SJSA1 (cell line): ENCODE measurements around the gene RBKS. TPM values are rescaled to one million over a fixed set of nuclear protein-coding genes. Genes with fewer than 3 reads are reported as not detected.
A peak's percentile ranks its signal among the peaks of the same experiment; 100 is the strongest.

Source experiments
- DNase-seq, 2 experiments: peaks; one replicate each; pipeline ENCODE4 v3.0.0-alpha.2; 2015 to 2020; ENCODE audit warnings: low spot score in 2 of 2, low read depth in 1 of 2
- H3K27ac ChIP-seq: fragments of 250-450 bp; sonication (Bioruptor Pico); 2 replicates; pipeline ENCODE4 v1.5.1; 2020; ENCODE audit warnings: mild to moderate bottlenecking, moderate library complexity
- H3K27me3 ChIP-seq: fragments of 250-450 bp; sonication (Bioruptor Pico); replicated peaks from 2 replicates; pipeline ENCODE4 v1.5.1; 2020; ENCODE audit warnings: mild to moderate bottlenecking, moderate library complexity
- H3K36me3 ChIP-seq: fragments of 250-450 bp; sonication (Bioruptor Pico); 2 replicates; pipeline ENCODE4 v1.5.1; 2020; ENCODE audit warnings: mild to moderate bottlenecking
- H3K4me1 ChIP-seq: fragments of 250-450 bp; sonication (Bioruptor Pico); replicated peaks from 2 replicates; pipeline ENCODE4 v1.6.1; 2021; ENCODE audit warnings: mild to moderate bottlenecking
- H3K4me3 ChIP-seq: fragments of 250-450 bp; sonication (Bioruptor Pico); 2 replicates; pipeline ENCODE4 v1.5.1; 2020; ENCODE audit warnings: mild to moderate bottlenecking
- H3K9me3 ChIP-seq: fragments of 250-450 bp; sonication (Bioruptor Pico); replicated peaks from 2 replicates; pipeline ENCODE4 v1.5.1; 2020; ENCODE audit warnings: mild to moderate bottlenecking
- total RNA-seq: library from RNA; depleted of rRNA; stranded (reverse); fragments of >200 nt; shearing (Covaris generic); gene quantifications from 2 replicates; pipeline ENCODE4 v1.2.3, GENCODE V29; 2014

The RBKS gene
- total RNA-seq, 1 experiment from 2014 or later = 1.3 TPM

- H3K4me1 ChIP-seq = peaks cover 27% of the 10 kb centered on the region
- no peaks in the 10 kb centered on the region for H3K27me3 ChIP-seq
- no peak overlapping the region for H3K27ac ChIP-seq
- no peaks in the 10 kb centered on the region for H3K36me3 ChIP-seq
- no peak overlapping the region for H3K4me3 ChIP-seq
- DNase-seq = no peak
- no peaks in the 10 kb centered on the region; the same call in 1 of the 2 replicates for H3K9me3 ChIP-seq
Measured at GRCh38 chr2:27828305-27828704, 61.9 kb downstream of the RBKS start.

GRCh38 chr2:27824401-27824800 is 65.8 kb downstream of the RBKS start:
- H3K27me3 ChIP-seq = no peaks in the 10 kb centered on the region
- no peak overlapping the region for H3K27ac ChIP-seq
- DNase-seq = no peak
- no peaks in the 10 kb centered on the region for H3K36me3 ChIP-seq
- no peak overlapping the region for H3K4me3 ChIP-seq
- H3K4me1 ChIP-seq = no peaks in the 10 kb centered on the region
- no peaks in the 10 kb centered on the region; the same call in 1 of the 2 replicates for H3K9me3 ChIP-seq

GRCh38 chr2:27823569-27823968 is 66.6 kb downstream of the RBKS start:
- Histone ChIP-seq H3K9me3 (no peaks in the 10 kb centered on the region; the same call in 1 of the 2 replicates), H3K27ac (no peak overlapping the region)

GRCh38 chr2:27823135-27823534 is 67.1 kb downstream of the RBKS start:
- Histone ChIP-seq H3K4me1 (no peaks in the 10 kb centered on the region), H3K4me3 (no peak overlapping the region), H3K36me3 (no peaks in the 10 kb centered on the region), H3K27ac (no peak overlapping the region), H3K27me3 (no peaks in the 10 kb centered on the region), H3K9me3 (no peaks in the 10 kb centered on the region; the same call in 1 of the 2 replicates)
- no peak for DNase-seq

More at GRCh38 chr2:27823569-27823968, 66.6 kb downstream of the RBKS start:
- H3K4me1 ChIP-seq = no peaks in the 10 kb centered on the region
- no peak overlapping the region for H3K4me3 ChIP-seq
- DNase-seq = no peak
- no peaks in the 10 kb centered on the region for H3K36me3 ChIP-seq
- H3K27me3 ChIP-seq = no peaks in the 10 kb centered on the region

- Histone ChIP-seq H3K4me3 (no peak overlapping the region), H3K36me3 (no peaks in the 10 kb centered on the region), H3K4me1 (no peaks in the 10 kb centered on the region), H3K27ac (no peak overlapping the region), H3K27me3 (no peaks in the 10 kb centered on the region), H3K9me3 (no peaks in the 10 kb centered on the region; the same call in 1 of the 2 replicates)
- no peak for DNase-seq
Measured at GRCh38 chr2:27822049-27822448, 68.1 kb downstream of the RBKS start.

- no peak for DNase-seq
- Histone ChIP-seq H3K27me3 (no peaks in the 10 kb centered on the region), H3K9me3 (no peaks in the 10 kb centered on the region), H3K36me3 (no peaks in the 10 kb centered on the region), H3K4me1 (peaks cover under 1% of the 10 kb centered on the region; the same call in 1 of the 2 replicates), H3K4me3 (no peak overlapping the region), H3K27ac (no peak overlapping the region)
Measured at GRCh38 chr2:27815860-27816438, 74.2 kb downstream of the RBKS start.

GRCh38 chr2:27814758-27815157 is 75.4 kb downstream of the RBKS start:
- no peak for DNase-seq
- no peaks in the 10 kb centered on the region for H3K36me3 ChIP-seq
- H3K27me3 ChIP-seq = no peaks in the 10 kb centered on the region
- no peaks in the 10 kb centered on the region for H3K9me3 ChIP-seq
- no peak overlapping the region for H3K27ac ChIP-seq
- peaks cover 12% of the 10 kb centered on the region for H3K4me1 ChIP-seq
- H3K4me3 ChIP-seq = no peak overlapping the region

- H3K4me3 ChIP-seq = no peak overlapping the region
- DNase-seq = no peak
- H3K27ac ChIP-seq = no peak overlapping the region
- H3K27me3 ChIP-seq = no peaks in the 10 kb centered on the region
- peaks cover 27% of the 10 kb centered on the region for H3K4me1 ChIP-seq
- no peaks in the 10 kb centered on the region for H3K36me3 ChIP-seq
- H3K9me3 ChIP-seq = no peaks in the 10 kb centered on the region
Measured at GRCh38 chr2:27811768-27812167, 78.4 kb downstream of the RBKS start.

GRCh38 chr2:27810455-27810854 is 79.7 kb downstream of the RBKS start:
- peak overlapping the region; percentile 36; the same call in 1 of the 2 replicates for H3K27ac ChIP-seq
- DNase-seq = no peak

GRCh38 chr2:27809761-27810241 is 80.4 kb downstream of the RBKS start:
- H3K9me3 ChIP-seq = no peaks in the 10 kb centered on the region
- H3K27me3 ChIP-seq = no peaks in the 10 kb centered on the region
- peak overlapping the region; percentile 36; the same call in 1 of the 2 replicates for H3K27ac ChIP-seq
- H3K4me3 ChIP-seq = no peak overlapping the region
- H3K36me3 ChIP-seq = no peaks in the 10 kb centered on the region
- peak in 1 of 2 experiments; percentile 68 for DNase-seq
- H3K4me1 ChIP-seq = peaks cover 27% of the 10 kb centered on the region

More at GRCh38 chr2:27810455-27810854, 79.7 kb downstream of the RBKS start:
- peaks cover 27% of the 10 kb centered on the region for H3K4me1 ChIP-seq
- no peak overlapping the region for H3K4me3 ChIP-seq
- no peaks in the 10 kb centered on the region for H3K27me3 ChIP-seq
- H3K36me3 ChIP-seq = no peaks in the 10 kb centered on the region
- H3K9me3 ChIP-seq = no peaks in the 10 kb centered on the region

- H3K36me3 ChIP-seq = no peaks in the 10 kb centered on the region
- no peaks in the 10 kb centered on the region for H3K27me3 ChIP-seq
- DNase-seq = no peak
- no peaks in the 10 kb centered on the region for H3K9me3 ChIP-seq
- peak overlapping the region; percentile 36 for H3K27ac ChIP-seq
- no peak overlapping the region for H3K4me3 ChIP-seq
- peaks cover 27% of the 10 kb centered on the region for H3K4me1 ChIP-seq
Measured at GRCh38 chr2:27808984-27809383, 81.2 kb downstream of the RBKS start.

GRCh38 chr2:27808418-27808817 is 81.8 kb downstream of the RBKS start:
- no peaks in the 10 kb centered on the region for H3K36me3 ChIP-seq
- no peak overlapping the region for H3K27ac ChIP-seq
- H3K27me3 ChIP-seq = no peaks in the 10 kb centered on the region
- DNase-seq = no peak
- peaks cover 27% of the 10 kb centered on the region for H3K4me1 ChIP-seq
- no peak overlapping the region for H3K4me3 ChIP-seq
- no peaks in the 10 kb centered on the region for H3K9me3 ChIP-seq

- peaks cover 27% of the 10 kb centered on the region for H3K4me1 ChIP-seq
- no peaks in the 10 kb centered on the region for H3K9me3 ChIP-seq
- H3K27me3 ChIP-seq = no peaks in the 10 kb centered on the region
- no peak overlapping the region for H3K4me3 ChIP-seq
- H3K36me3 ChIP-seq = no peaks in the 10 kb centered on the region
- peak in 1 of 2 experiments; percentile 36 for DNase-seq
- no peak overlapping the region for H3K27ac ChIP-seq
Measured at GRCh38 chr2:27807476-27807875, 82.7 kb downstream of the RBKS start.

- Histone ChIP-seq H3K4me1 (peaks cover 28% of the 10 kb centered on the region), H3K27ac (no peak overlapping the region), H3K9me3 (no peaks in the 10 kb centered on the region), H3K4me3 (no peak overlapping the region), H3K27me3 (no peaks in the 10 kb centered on the region), H3K36me3 (no peaks in the 10 kb centered on the region)
- DNase-seq = no peak
Measured at GRCh38 chr2:27806311-27807059, 83.7 kb downstream of the RBKS start.
